ENCODE results near the gene ERBIN. TPM values are rescaled to one million over a fixed set of nuclear protein-coding genes. Genes with fewer than 3 reads are reported as not detected.

The ERBIN gene
- total and polyA plus RNA-seq, 2 of the 13 experiments (the other 11 are each of a cell fraction or from before 2014, with no cell fraction given), result 14.4 to 41.7 TPM

- H3K4me2 ChIP-seq (ENCODE audit: low read depth, low read length), result no peak overlapping the region
- H3K4me1 ChIP-seq (ENCODE audit: insufficient read depth, low read length), result no peaks in the 10 kb centered on the region
- FAIRE-seq, result no peak
- POLR2A ChIA-PET, result no interaction called here
- WGBS (ENCODE audit: low lambda C conversion rate), result 91% methylated on average over 1 of the region's 1 CpG
- no peak overlapping the region for H3K27ac ChIP-seq (ENCODE audit: extremely low read length, insufficient read depth, low read length)
- H3K79me2 ChIP-seq (ENCODE audit: insufficient read depth, low read length), result no peaks in the 10 kb centered on the region
- no peak overlapping the region for H3K4me3 ChIP-seq (replicated peaks in 1 of 3; ENCODE audit: insufficient read depth in 1 of 3, low read depth in 2 of 3, low read length in 3 of 3)
- H3K9ac ChIP-seq (ENCODE audit: insufficient read depth, low read depth, low read length), result no peak overlapping the region
- no peaks in the 10 kb centered on the region for H4K20me1 ChIP-seq (ENCODE audit: insufficient read depth, low read length)
- no peak for DNase-seq (ENCODE audit: low spot score)
- H3K27me3 ChIP-seq (ENCODE audit: control insufficient read depth in 1 of 2, insufficient read depth in 2 of 2, low read length in 2 of 2), result no peaks in the 10 kb centered on the region
- intact Hi-C loops (cut with micrococcal nuclease; ENCODE audit: unreplicated experiment), result no loop called here
- no TSS peak for BruUV-seq (replicated peaks)
- H3K36me3 ChIP-seq (replicated peaks in 1 of 2; ENCODE audit: control insufficient read depth in 1 of 2, insufficient read depth in 2 of 2, low read length in 2 of 2), result peaks cover 0 to 13% of the 10 kb centered on the region in 2 experiments; a peak in 2 of 5 replicates
- in situ Hi-C loops (cut with HindIII; ENCODE audit: extremely low pct_ligation_motif_present, low pct_unique_long_range_greater_than_20kb), result no loop called here
- no peak overlapping the region for H2AFZ ChIP-seq (ENCODE audit: low read length)
- no peaks in the 10 kb centered on the region for H3K9me3 ChIP-seq (ENCODE audit: low read length)
- ATAC-seq, result no peak
- TF ChIP-seq HBP1 (CRISPR knock-in tag; IDR thresholded peaks at IDR 0.05; ENCODE audit: low read depth) (no peak), JUND (CRISPR knock-in tag; IDR thresholded peaks at IDR 0.05) (no peak), HHEX (CRISPR knock-in tag; IDR thresholded peaks at IDR 0.05) (no peak), POLR2A (IDR thresholded peaks at IDR 0.05; ENCODE audit: insufficient read depth in 1 of 2, low read depth in 2 of 2, low read length in 2 of 2) (no peak), ZFP37 (CRISPR knock-in tag; IDR thresholded peaks at IDR 0.05; ENCODE audit: borderline replicate concordance) (no peak), NFATC3 (CRISPR knock-in tag; IDR thresholded peaks at IDR 0.05) (no peak), ZNF790 (CRISPR knock-in tag; IDR thresholded peaks at IDR 0.05; ENCODE audit: borderline replicate concordance) (no peak)
- CTCF ChIA-PET (ENCODE audit: low intra/inter-chr PET ratio, low total read pairs), result no interaction called here
Observed at GRCh38 chr5:66021585-66021984, 95.2 kb downstream of the ERBIN start.

- H3K9ac ChIP-seq (ENCODE audit: insufficient read depth, low read depth, low read length), result no peak overlapping the region
- DNase-seq (ENCODE audit: low spot score) (no peak), FAIRE-seq (no peak), ATAC-seq (no peak)
- H3K4me3 ChIP-seq (replicated peaks in 1 of 3; ENCODE audit: insufficient read depth in 1 of 3, low read depth in 2 of 3, low read length in 3 of 3), result no peak overlapping the region
- intact Hi-C loops (cut with micrococcal nuclease; ENCODE audit: unreplicated experiment) (no loop called here), in situ Hi-C loops (cut with HindIII; ENCODE audit: extremely low pct_ligation_motif_present, low pct_unique_long_range_greater_than_20kb) (no loop called here)
- H3K79me2 ChIP-seq (ENCODE audit: insufficient read depth, low read length), result no peaks in the 10 kb centered on the region
- no peak overlapping the region for H3K4me2 ChIP-seq (ENCODE audit: low read depth, low read length)
- no peak overlapping the region for H2AFZ ChIP-seq (ENCODE audit: low read length)
- H3K4me1 ChIP-seq (ENCODE audit: insufficient read depth, low read length), result no peaks in the 10 kb centered on the region
- H3K27me3 ChIP-seq (ENCODE audit: control insufficient read depth in 1 of 2, insufficient read depth in 2 of 2, low read length in 2 of 2), result no peaks in the 10 kb centered on the region
- ChIA-PET CTCF (ENCODE audit: low intra/inter-chr PET ratio, low total read pairs) (no interaction called here), POLR2A (no interaction called here)
- H3K9me3 ChIP-seq (ENCODE audit: low read length), result no peaks in the 10 kb centered on the region
- 100% methylated on average over 1 of the region's 1 CpG for WGBS (ENCODE audit: low lambda C conversion rate)
- BruUV-seq (replicated peaks), result no TSS peak
- no peak overlapping the region for H3K27ac ChIP-seq (ENCODE audit: extremely low read length, insufficient read depth, low read length)
- peaks cover 4 to 29% of the 10 kb centered on the region in 2 experiments for H3K36me3 ChIP-seq (replicated peaks in 1 of 2; ENCODE audit: control insufficient read depth in 1 of 2, insufficient read depth in 2 of 2, low read length in 2 of 2)
- no peaks in the 10 kb centered on the region for H4K20me1 ChIP-seq (ENCODE audit: insufficient read depth, low read length)
- TF ChIP-seq ZBTB4 (CRISPR knock-in tag; IDR thresholded peaks at IDR 0.05; ENCODE audit: borderline replicate concordance) (no peak), KLF16 (CRISPR knock-in tag; IDR thresholded peaks at IDR 0.05) (no peak), UBTF (CRISPR knock-in tag; IDR thresholded peaks at IDR 0.05) (no peak), XBP1 (CRISPR knock-in tag; IDR thresholded peaks at IDR 0.05) (no peak), ZEB1 (IDR thresholded peaks at IDR 0.05; ENCODE audit: insufficient replicate concordance, low read depth) (no peak), JUN (CRISPR knock-in tag; IDR thresholded peaks at IDR 0.05) (no peak), RBM22 (optimal IDR thresholded peaks at IDR 0.05; ENCODE audit: low read length) (no peak)
Observed at GRCh38 chr5:66039296-66039695, 112.9 kb downstream of the ERBIN start.

Data from HepG2 (cell line).